ENCODE measurements around the gene IQCE. TPM values are rescaled to one million over a fixed set of nuclear protein-coding genes. Genes with fewer than 3 reads are reported as not detected.
"Not testable (repeated sequence)": the region's sequence is repeated elsewhere in the genome, so short reads cannot be mapped to it uniquely, and the experiment has no call there.

The IQCE gene
- total RNA-seq, 1 experiment from 2014 or later = 16.7 TPM

DNA sequence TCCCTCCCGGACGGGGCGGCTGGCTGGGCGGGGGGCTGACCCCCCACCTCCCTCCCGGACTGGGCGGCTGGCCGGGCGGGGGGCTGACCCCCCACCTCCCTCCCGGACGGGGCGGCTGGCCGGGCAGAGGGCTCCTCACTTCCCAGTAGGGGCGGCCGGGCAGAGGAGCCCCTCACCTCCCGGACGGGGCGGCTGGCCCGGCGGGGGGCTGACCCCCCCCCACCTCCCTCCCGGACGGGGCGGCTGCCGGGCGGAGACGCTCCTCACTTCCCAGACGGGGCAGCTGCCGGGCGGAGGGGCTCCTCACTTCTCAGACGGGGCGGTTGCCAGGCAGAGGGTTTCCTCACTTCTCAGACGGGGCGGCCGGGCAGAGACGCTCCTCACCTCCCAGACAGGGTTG lies 24.6 kb upstream of the IQCE start:
- H3K27ac Mint-ChIP-seq (ENCODE audit: low read depth, unreplicated experiment); DNase-seq (ENCODE audit: unreplicated experiment); CTCF ChIA-PET; H3K9me3 Mint-ChIP-seq (ENCODE audit: unreplicated experiment); intact Hi-C loops (cut with micrococcal nuclease); H3K4me3 Mint-ChIP-seq (ENCODE audit: unreplicated experiment); POLR2A ChIA-PET; BruUV-seq (replicated peaks); H3K27me3 Mint-ChIP-seq (ENCODE audit: insufficient read depth, unreplicated experiment): not testable (repeated sequence)
- H3K4me1 Mint-ChIP-seq (ENCODE audit: insufficient read depth, unreplicated experiment) = peaks cover 11% of the 10 kb centered on the region
- peaks cover 11% of the 10 kb centered on the region for H3K36me3 Mint-ChIP-seq (ENCODE audit: insufficient read depth, unreplicated experiment)

- H3K27ac Mint-ChIP-seq (ENCODE audit: low read depth, unreplicated experiment); BruUV-seq (replicated peaks); DNase-seq (ENCODE audit: unreplicated experiment); intact Hi-C loops (cut with micrococcal nuclease); H3K4me3 Mint-ChIP-seq (ENCODE audit: unreplicated experiment); H3K9me3 Mint-ChIP-seq (ENCODE audit: unreplicated experiment); H3K27me3 Mint-ChIP-seq (ENCODE audit: insufficient read depth, unreplicated experiment); H3K4me1 Mint-ChIP-seq (ENCODE audit: insufficient read depth, unreplicated experiment): not testable (repeated sequence)
- ChIA-PET CTCF (interaction anchor here (0.6 kb wide), 1 partner anchor 9 kb away, joined by 3 read pairs; no protein-coding TSS in a partner anchor), POLR2A (interaction anchor here (0.6 to 1.0 kb wide), 3 partner anchors 13 to 1074 kb away, joined by 3 to 5 read pairs (median 3); no protein-coding TSS in a partner anchor)
- peaks cover 24% of the 10 kb centered on the region for H3K36me3 Mint-ChIP-seq (ENCODE audit: insufficient read depth, unreplicated experiment)
Observed at GRCh38 chr7:2535872-2536627, 22.7 kb upstream of the IQCE start.

GRCh38 chr7:2537981-2538851 lies 20.6 kb upstream of the IQCE start:
- BruUV-seq (replicated peaks) = TSS peak; percentile 64
- DNase-seq (ENCODE audit: unreplicated experiment) = no peak
- Mint-ChIP-seq H3K27me3 (ENCODE audit: insufficient read depth, unreplicated experiment) (no peaks in the 10 kb centered on the region), H3K27ac (ENCODE audit: low read depth, unreplicated experiment) (no peak overlapping the region), H3K36me3 (ENCODE audit: insufficient read depth, unreplicated experiment) (peaks cover 35% of the 10 kb centered on the region), H3K9me3 (ENCODE audit: unreplicated experiment) (no peaks in the 10 kb centered on the region), H3K4me3 (ENCODE audit: unreplicated experiment) (no peak overlapping the region), H3K4me1 (ENCODE audit: insufficient read depth, unreplicated experiment) (no peaks in the 10 kb centered on the region)
- ChIA-PET POLR2A (no interaction called here), CTCF (no interaction called here)
- intact Hi-C loops (cut with micrococcal nuclease) = no loop called here
- TF ChIP-seq, protein P1, sequence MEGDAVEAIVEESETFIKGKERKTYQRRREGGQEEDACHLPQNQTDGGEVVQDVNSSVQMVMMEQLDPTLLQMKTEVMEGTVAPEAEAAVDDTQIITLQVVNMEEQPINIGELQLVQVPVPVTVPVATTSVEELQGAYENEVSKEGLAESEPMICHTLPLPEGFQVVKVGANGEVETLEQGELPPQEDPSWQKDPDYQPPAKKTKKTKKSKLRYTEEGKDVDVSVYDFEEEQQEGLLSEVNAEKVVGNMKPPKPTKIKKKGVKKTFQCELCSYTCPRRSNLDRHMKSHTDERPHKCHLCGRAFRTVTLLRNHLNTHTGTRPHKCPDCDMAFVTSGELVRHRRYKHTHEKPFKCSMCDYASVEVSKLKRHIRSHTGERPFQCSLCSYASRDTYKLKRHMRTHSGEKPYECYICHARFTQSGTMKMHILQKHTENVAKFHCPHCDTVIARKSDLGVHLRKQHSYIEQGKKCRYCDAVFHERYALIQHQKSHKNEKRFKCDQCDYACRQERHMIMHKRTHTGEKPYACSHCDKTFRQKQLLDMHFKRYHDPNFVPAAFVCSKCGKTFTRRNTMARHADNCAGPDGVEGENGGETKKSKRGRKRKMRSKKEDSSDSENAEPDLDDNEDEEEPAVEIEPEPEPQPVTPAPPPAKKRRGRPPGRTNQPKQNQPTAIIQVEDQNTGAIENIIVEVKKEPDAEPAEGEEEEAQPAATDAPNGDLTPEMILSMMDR (IDR thresholded peaks at IDR 0.05; ENCODE audit: unreplicated experiment) = no peak

DNA sequence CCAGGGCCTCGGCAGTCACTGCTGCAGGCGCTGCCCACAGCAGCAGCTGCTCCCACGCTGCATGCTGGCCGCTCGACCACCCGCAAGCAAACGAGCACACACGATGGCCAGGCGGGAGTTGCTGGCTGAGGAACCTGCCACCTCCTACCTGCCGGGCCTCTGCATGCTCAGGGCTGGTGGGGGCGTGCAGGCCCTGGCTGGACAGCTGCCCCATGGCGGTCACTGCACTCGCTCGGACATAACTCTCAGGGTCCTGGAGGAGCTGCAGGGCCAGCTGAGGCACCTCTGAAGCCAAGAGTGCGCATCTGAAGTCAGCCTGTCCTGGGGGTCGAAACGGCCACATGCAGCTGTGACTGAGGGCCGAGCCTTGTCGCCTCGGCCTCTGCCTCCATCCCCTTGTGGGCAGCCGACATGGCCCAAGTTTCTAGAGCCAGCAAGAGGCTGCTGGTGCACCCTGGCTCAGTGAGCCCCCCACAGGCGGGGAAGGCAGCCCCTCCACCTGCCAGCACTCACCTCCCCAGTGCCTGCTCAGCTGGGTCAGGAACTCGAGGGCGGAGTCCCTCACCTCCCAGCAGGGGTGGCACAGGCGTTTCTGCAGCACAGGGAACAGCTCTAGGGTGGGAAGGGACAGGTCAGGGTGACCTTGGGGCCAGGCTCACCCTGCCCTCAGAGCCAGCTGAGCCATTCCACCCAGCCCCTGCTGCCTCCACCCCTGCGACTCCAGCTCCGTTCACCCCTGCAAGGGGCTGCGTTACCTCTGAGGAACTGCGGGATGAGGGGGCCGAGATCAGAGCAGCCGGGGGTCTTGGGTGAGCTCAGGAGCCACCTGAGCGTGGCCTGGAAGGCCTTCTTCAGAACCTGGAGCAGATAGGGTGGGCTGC lies 19.5 kb upstream of the IQCE start:
- Mint-ChIP-seq H3K4me1 (ENCODE audit: insufficient read depth, unreplicated experiment) (no peaks in the 10 kb centered on the region), H3K36me3 (ENCODE audit: insufficient read depth, unreplicated experiment) (peaks cover 46% of the 10 kb centered on the region), H3K27me3 (ENCODE audit: insufficient read depth, unreplicated experiment) (no peaks in the 10 kb centered on the region), H3K4me3 (ENCODE audit: unreplicated experiment) (no peak overlapping the region), H3K9me3 (ENCODE audit: unreplicated experiment) (no peaks in the 10 kb centered on the region), H3K27ac (ENCODE audit: low read depth, unreplicated experiment) (no peak overlapping the region)
- BruUV-seq (replicated peaks) = no TSS peak
- ChIA-PET CTCF (no interaction called here), POLR2A (interaction anchor here (0.7 to 1.2 kb wide), 4 partner anchors 13 to 1065 kb away, joined by 3 to 5 read pairs (median 3); no protein-coding TSS in a partner anchor)
- TF ChIP-seq, protein P1 (IDR thresholded peaks at IDR 0.05; ENCODE audit: unreplicated experiment) = no peak
- DNase-seq (ENCODE audit: unreplicated experiment) = no peak
- intact Hi-C loops (cut with micrococcal nuclease) = no loop called here
